Stimulated activated CD4-positive, alpha-beta T cell treated with anti-CD3 and anti-CD28 coated beads, Interleukin-2, amount 100 ng/mL, for 48 hours (primary cell): ENCODE data around the gene ABHD12B.
A peak's percentile ranks its signal among the peaks of the same experiment; 100 is the strongest.
"Not testable (repeated sequence)": the region's sequence is repeated elsewhere in the genome, so short reads cannot be mapped to it uniquely, and the experiment has no call there.

Source experiments
- DNase-seq, 2 donors: peaks; one replicate each; pipeline ENCODE4 v3.0.0-alpha.2; 2020

Gene ABHD12B

GRCh38 chr14:50937325-50937724 is 65.5 kb downstream of the ABHD12B start:
- DNase-seq: no peak

- DNase-seq: no peak
Measured at GRCh38 chr14:50937800-50938199, 65.9 kb downstream of the ABHD12B start.

GRCh38 chr14:50941151-50941550 is 69.3 kb downstream of the ABHD12B start:
- DNase-seq: no peak

GRCh38 chr14:50941638-50942037 is 69.8 kb downstream of the ABHD12B start:
- not testable (repeated sequence) for DNase-seq

- no peak for DNase-seq
Measured at GRCh38 chr14:50943261-50943942, 71.5 kb downstream of the ABHD12B start.

GRCh38 chr14:50943943-50944646 is 72.2 kb downstream of the ABHD12B start, which contains the start of gene PYGL:
Gene PYGL, minus strand, starts transcription at chr14:50944483. Its CDS starts 80 bp downstream, at chr14:50944403.
- peak; percentile 10 to 21 for DNase-seq

GRCh38 chr14:50944647-50945413 is 73.0 kb downstream of the ABHD12B start:
- no peak for DNase-seq

GRCh38 chr14:50946234-50946935 is 74.5 kb downstream of the ABHD12B start:
- no peak for DNase-seq

GRCh38 chr14:50947446-50947845 is 75.6 kb downstream of the ABHD12B start:
- no peak for DNase-seq

GRCh38 chr14:50948205-50948604 is 76.4 kb downstream of the ABHD12B start:
- DNase-seq: no peak

- no peak for DNase-seq
Measured at GRCh38 chr14:50951032-50951431, 79.2 kb downstream of the ABHD12B start.

GRCh38 chr14:50953502-50953901 is 81.6 kb downstream of the ABHD12B start:
- no peak for DNase-seq
